Activated CD4-positive, alpha-beta T cell treated with anti-CD3 and anti-CD28 coated beads for 48 hours (primary cell): ENCODE results near the gene DGKG.
A peak's percentile ranks its signal among the peaks of the same experiment; 100 is the strongest.

Experiments used
- DNase-seq: peaks from one replicate; pipeline ENCODE4 v3.0.0-alpha.2; 2020

The DGKG gene

GRCh38 chr3:186102687-186103086, 259.3 kb downstream of the DGKG start:
- DNase-seq: no peak

DNA sequence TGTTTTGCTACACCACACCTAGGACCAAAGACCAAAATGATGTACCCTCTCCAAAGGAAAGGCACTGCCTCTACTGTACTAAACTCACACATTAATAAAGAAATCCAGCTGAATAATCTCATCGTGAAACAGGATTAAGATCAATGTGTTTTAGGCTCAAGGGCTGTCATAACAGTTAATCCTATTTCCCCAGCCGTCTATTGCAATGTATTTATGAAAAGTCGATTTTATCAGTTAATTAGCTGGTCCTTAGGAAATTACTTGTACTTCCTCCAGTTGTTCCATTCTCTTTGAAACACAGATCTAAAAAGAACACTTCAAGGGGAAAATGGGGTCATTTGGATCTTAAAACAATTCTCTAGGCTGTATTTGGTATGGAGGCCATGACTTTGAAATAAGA, 261.6 kb downstream of the DGKG start:
- DNase-seq: no peak

- DNase-seq: no peak
Observed at GRCh38 chr3:186099178-186099577, 262.9 kb downstream of the DGKG start.

GRCh38 chr3:186098740-186099139, 263.3 kb downstream of the DGKG start:
- no peak for DNase-seq

DNA sequence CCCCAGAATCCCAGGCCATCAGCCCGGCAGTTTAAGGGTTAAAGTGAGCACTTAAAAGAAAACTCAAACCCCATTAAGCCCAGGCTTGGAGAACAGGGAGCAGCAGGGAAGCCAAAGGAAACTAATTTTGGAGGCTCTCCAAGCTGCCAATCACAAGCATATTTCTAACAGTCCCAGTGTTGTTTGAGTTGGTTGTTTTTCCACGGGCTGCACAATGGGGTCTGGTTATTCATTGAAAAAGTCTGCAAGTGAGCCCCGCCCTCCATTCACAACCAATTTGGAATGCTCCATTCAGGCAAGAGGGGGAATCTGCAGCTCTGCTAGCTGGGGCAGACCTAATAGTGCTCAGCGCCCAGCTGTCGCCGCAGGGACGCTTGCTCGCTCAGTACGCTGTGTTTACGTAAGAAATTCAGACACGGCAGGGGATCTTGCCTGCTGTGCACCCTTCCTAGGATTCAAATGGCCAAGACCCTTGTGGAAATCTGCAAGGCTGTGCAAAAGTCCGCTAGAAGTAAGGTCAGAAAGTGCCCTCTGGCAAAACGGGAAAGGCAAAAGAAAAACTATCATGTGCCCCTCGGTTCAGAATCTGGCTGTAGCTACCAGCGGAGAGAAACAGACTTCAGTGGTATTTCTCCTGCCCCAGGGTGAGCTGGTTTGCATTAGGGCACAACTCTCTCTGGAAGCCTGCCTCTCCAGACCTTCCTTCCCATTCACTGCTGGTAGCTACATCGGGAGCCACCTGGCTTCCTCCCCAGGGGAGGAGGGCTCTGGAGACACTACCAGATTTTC, 264.2 kb downstream of the DGKG start:
- peak; percentile 17 for DNase-seq

DNA sequence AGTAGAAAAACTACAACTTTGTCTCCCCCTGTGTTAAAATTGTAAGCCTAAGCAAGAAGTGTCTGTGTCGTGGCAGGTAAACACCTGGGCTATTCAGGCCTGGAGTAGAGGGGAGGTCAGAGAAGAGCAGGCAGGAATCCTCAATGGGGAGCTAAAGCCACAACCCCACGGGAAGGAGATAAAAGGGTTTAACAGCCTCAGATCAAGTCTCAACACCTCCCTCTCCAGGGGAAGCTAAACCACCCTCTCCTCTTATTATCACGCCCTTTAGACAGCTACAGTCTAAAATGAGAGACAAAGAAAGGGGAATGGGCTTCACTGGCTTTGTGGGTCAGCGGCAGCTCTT, 264.7 kb downstream of the DGKG start:
- DNase-seq: no peak
